ENCODE data around the gene SLCO2B1.

Gene SLCO2B1

DNA sequence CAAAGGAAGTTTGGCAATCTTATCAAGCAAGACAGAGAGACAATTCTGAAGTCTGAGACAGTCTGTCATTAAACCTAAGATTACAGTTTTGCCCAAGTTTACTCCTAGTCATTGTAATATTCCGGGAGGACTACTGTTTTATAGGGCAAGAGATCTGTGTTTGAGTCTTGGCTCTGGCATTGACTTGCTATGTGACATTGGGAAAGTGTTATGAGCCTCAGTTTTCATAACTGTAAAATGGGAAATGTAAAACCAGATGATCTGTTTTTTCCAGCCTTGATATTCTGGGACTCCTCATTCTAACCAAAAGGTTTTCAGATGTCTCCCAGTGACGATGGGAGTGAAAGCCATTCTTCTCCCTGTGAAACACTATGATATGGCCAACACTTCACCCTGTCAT, 24.3 kb upstream of the SLCO2B1 start:
- H3K9me2 ChIP-seq (replicated peaks; ENCODE audit: control insufficient read depth, low read length): no peaks in the 10 kb centered on the region
- H3K4me3 ChIP-seq (ENCODE audit: low read length): no peak overlapping the region
- H3F3A ChIP-seq (ENCODE audit: control insufficient read depth, insufficient read depth): no peaks in the 10 kb centered on the region
- no peaks in the 10 kb centered on the region for H3K4me1 ChIP-seq (ENCODE audit: control insufficient read depth, low read length)
- no peaks in the 10 kb centered on the region for H3K79me2 ChIP-seq (ENCODE audit: control insufficient read depth, low read length)
- no peaks in the 10 kb centered on the region for H3K36me3 ChIP-seq (ENCODE audit: control insufficient read depth, low read length)
- no peak overlapping the region for H3K4me2 ChIP-seq (ENCODE audit: low read length)
- no peaks in the 10 kb centered on the region for H4K20me1 ChIP-seq (ENCODE audit: control insufficient read depth, insufficient read depth, low read depth, low read length)
- no peak overlapping the region for H3K27ac ChIP-seq (ENCODE audit: low read depth, low read length)
- no peaks in the 10 kb centered on the region for H3K9me3 ChIP-seq (ENCODE audit: control insufficient read depth, insufficient read depth, low read length)
- H3K27me3 ChIP-seq (ENCODE audit: control insufficient read depth, low read length): no peaks in the 10 kb centered on the region
- TF ChIP-seq EZH2phosphoT487 (IDR thresholded peaks at IDR 0.05; ENCODE audit: borderline replicate concordance, low read length): no peak
- TF ChIP-seq, protein P1, sequence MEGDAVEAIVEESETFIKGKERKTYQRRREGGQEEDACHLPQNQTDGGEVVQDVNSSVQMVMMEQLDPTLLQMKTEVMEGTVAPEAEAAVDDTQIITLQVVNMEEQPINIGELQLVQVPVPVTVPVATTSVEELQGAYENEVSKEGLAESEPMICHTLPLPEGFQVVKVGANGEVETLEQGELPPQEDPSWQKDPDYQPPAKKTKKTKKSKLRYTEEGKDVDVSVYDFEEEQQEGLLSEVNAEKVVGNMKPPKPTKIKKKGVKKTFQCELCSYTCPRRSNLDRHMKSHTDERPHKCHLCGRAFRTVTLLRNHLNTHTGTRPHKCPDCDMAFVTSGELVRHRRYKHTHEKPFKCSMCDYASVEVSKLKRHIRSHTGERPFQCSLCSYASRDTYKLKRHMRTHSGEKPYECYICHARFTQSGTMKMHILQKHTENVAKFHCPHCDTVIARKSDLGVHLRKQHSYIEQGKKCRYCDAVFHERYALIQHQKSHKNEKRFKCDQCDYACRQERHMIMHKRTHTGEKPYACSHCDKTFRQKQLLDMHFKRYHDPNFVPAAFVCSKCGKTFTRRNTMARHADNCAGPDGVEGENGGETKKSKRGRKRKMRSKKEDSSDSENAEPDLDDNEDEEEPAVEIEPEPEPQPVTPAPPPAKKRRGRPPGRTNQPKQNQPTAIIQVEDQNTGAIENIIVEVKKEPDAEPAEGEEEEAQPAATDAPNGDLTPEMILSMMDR (IDR thresholded peaks at IDR 0.05; ENCODE audit: low read depth, low read length, poor library complexity, severe bottlenecking): no peak

DNA sequence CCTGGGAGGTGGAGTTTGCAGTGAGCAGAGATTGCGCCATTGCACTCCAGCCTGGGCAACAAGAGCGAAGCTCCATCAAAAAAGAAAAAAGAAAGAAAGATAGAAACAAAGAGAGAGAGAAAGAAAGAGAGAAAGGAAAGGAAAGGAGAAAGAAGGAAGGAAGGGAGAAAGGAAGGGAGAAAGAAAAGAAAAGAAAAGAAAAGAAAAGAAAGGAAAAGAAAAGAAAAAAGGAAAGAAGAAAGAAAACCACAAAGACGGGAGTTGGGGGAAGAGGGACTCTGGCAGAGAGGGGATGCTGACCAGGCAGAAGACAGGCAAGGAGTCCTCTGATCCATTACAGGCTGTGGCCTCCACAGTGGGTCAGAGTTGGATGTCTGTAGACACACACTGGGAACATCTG, 18.8 kb upstream of the SLCO2B1 start:
- no peaks in the 10 kb centered on the region for H3K9me2 ChIP-seq (replicated peaks; ENCODE audit: control insufficient read depth, low read length)
- TF ChIP-seq, protein P1 (IDR thresholded peaks at IDR 0.05; ENCODE audit: low read depth, low read length, poor library complexity, severe bottlenecking): no peak
- TF ChIP-seq EZH2phosphoT487 (IDR thresholded peaks at IDR 0.05; ENCODE audit: borderline replicate concordance, low read length): no peak
- no peak overlapping the region for H3K4me2 ChIP-seq (ENCODE audit: low read length)
- no peaks in the 10 kb centered on the region for H3K36me3 ChIP-seq (ENCODE audit: control insufficient read depth, low read length)
- no peak overlapping the region for H3K27ac ChIP-seq (ENCODE audit: low read depth, low read length)
- no peaks in the 10 kb centered on the region for H3K4me1 ChIP-seq (ENCODE audit: control insufficient read depth, low read length)
- H3K4me3 ChIP-seq (ENCODE audit: low read length): no peak overlapping the region
- H3K79me2 ChIP-seq (ENCODE audit: control insufficient read depth, low read length): no peaks in the 10 kb centered on the region
- no peaks in the 10 kb centered on the region for H3F3A ChIP-seq (ENCODE audit: control insufficient read depth, insufficient read depth)
- no peaks in the 10 kb centered on the region for H3K9me3 ChIP-seq (ENCODE audit: control insufficient read depth, insufficient read depth, low read length)
- no peaks in the 10 kb centered on the region for H4K20me1 ChIP-seq (ENCODE audit: control insufficient read depth, insufficient read depth, low read depth, low read length)
- H3K27me3 ChIP-seq (ENCODE audit: control insufficient read depth, low read length): peaks cover 3% of the 10 kb centered on the region; the same call in 1 of the 2 replicates

DNA sequence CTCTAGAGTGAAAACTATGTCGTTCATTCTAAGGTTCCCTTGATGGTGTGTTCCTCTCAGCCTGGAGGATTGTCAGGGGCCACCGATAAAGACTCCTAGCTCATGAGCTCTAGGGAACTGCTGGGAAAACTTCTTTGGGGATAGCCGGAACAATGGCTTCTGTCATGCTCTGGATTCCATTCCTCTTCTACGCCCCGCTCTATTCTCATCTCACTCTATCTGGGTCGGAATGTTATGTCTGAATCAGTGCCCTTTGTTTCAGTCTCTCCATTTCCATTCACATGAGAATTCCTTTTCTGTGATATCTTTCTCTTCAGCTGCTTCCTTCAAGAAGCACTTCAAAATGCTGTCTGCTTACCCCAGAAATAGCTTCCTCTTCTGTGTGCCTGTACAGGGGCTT, 16.9 kb upstream of the SLCO2B1 start:
- H3K36me3 ChIP-seq (ENCODE audit: control insufficient read depth, low read length): no peaks in the 10 kb centered on the region
- H4K20me1 ChIP-seq (ENCODE audit: control insufficient read depth, insufficient read depth, low read depth, low read length): no peaks in the 10 kb centered on the region
- H3K9me3 ChIP-seq (ENCODE audit: control insufficient read depth, insufficient read depth, low read length): no peaks in the 10 kb centered on the region
- H3K4me1 ChIP-seq (ENCODE audit: control insufficient read depth, low read length): no peaks in the 10 kb centered on the region
- H3K27me3 ChIP-seq (ENCODE audit: control insufficient read depth, low read length): peaks cover 8% of the 10 kb centered on the region; the same call in 1 of the 2 replicates
- H3K9me2 ChIP-seq (replicated peaks; ENCODE audit: control insufficient read depth, low read length): no peaks in the 10 kb centered on the region
- TF ChIP-seq, protein P1 (IDR thresholded peaks at IDR 0.05; ENCODE audit: low read depth, low read length, poor library complexity, severe bottlenecking): no peak
- TF ChIP-seq EZH2phosphoT487 (IDR thresholded peaks at IDR 0.05; ENCODE audit: borderline replicate concordance, low read length): no peak
- H3K27ac ChIP-seq (ENCODE audit: low read depth, low read length): no peak overlapping the region
- no peaks in the 10 kb centered on the region for H3F3A ChIP-seq (ENCODE audit: control insufficient read depth, insufficient read depth)
- H3K4me2 ChIP-seq (ENCODE audit: low read length): no peak overlapping the region
- no peak overlapping the region for H3K4me3 ChIP-seq (ENCODE audit: low read length)
- no peaks in the 10 kb centered on the region for H3K79me2 ChIP-seq (ENCODE audit: control insufficient read depth, low read length)

Data from DOHH2 (cell line).